Bronchial epithelial cell (primary cell): Measurements from ENCODE around the gene CC2D2A. TPM values are rescaled to one million over a fixed set of nuclear protein-coding genes. Genes with fewer than 3 reads are reported as not detected.

Source experiments
- DNase-seq: peaks from one replicate; pipeline ENCODE4 v3.0.0-alpha.2; 2010; ENCODE audit warnings: low read depth
- FAIRE-seq: peaks from 2 replicates; lab custom pipeline; 2011; peaks lifted over from hg19 to GRCh38; lab: Jason Lieb, UNC
- H3K27me3 ChIP-seq: 2 replicates; pipeline ENCODE4 v1.5.1; 2011; ENCODE audit warnings: low read length; ENCODE audit not compliant: control insufficient read depth, insufficient read depth
- H3K36me3 ChIP-seq: 2 replicates; pipeline ENCODE4 v1.5.1; 2011; ENCODE audit warnings: low read length; ENCODE audit not compliant: control insufficient read depth, insufficient read depth
- H3K4me3 ChIP-seq: 2 replicates; pipeline ENCODE4 v1.5.1; 2011; ENCODE audit warnings: mild to moderate bottlenecking, low read depth, low read length, control low read depth
- CTCF ChIP-seq: IDR thresholded peaks from 2 replicates; pipeline ENCODE4 v1.5.1; 2011; ENCODE audit warnings: mild to moderate bottlenecking, moderate library complexity, low read length, control low read depth, inconsistent platforms; ENCODE audit not compliant: insufficient read depth, severe bottlenecking
- total RNA-seq: library from RNA; depleted of rRNA; stranded (reverse); fragments of >200 nt; gene quantifications from 2 replicates; pipeline ENCODE4 v1.2.1, GENCODE V29; 2014

Gene CC2D2A
- total RNA-seq, 1 donor from 2014 or later: 5.8 TPM

GRCh38 chr4:15552557-15553362 is 83.1 kb downstream of the CC2D2A start:
- no peak for DNase-seq
- H3K36me3 ChIP-seq: peaks cover 1% of the 10 kb centered on the region
- no peak for TF ChIP-seq CTCF
- H3K4me3 ChIP-seq: no peak overlapping the region
- H3K27me3 ChIP-seq: no peaks in the 10 kb centered on the region
- FAIRE-seq: no peak

GRCh38 chr4:15556511-15557092 is 86.9 kb downstream of the CC2D2A start:
- FAIRE-seq (no peak), DNase-seq (no peak)
- Histone ChIP-seq H3K36me3 (peaks cover 1% of the 10 kb centered on the region), H3K27me3 (no peaks in the 10 kb centered on the region), H3K4me3 (no peak overlapping the region)
- TF ChIP-seq CTCF: no peak

- peaks cover 1% of the 10 kb centered on the region for H3K36me3 ChIP-seq
- FAIRE-seq (no peak), DNase-seq (peak; percentile 12)
- no peak for TF ChIP-seq CTCF
- no peak overlapping the region for H3K4me3 ChIP-seq
- H3K27me3 ChIP-seq: no peaks in the 10 kb centered on the region
Measured at GRCh38 chr4:15557786-15558550, 88.3 kb downstream of the CC2D2A start.

GRCh38 chr4:15558561-15558960 is 88.9 kb downstream of the CC2D2A start:
- FAIRE-seq (no peak), DNase-seq (no peak)
- H3K4me3 ChIP-seq: no peak overlapping the region
- peaks cover 1% of the 10 kb centered on the region for H3K36me3 ChIP-seq
- no peaks in the 10 kb centered on the region for H3K27me3 ChIP-seq
- TF ChIP-seq CTCF: no peak

GRCh38 chr4:15562114-15562513 is 92.4 kb downstream of the CC2D2A start:
- H3K27me3 ChIP-seq: no peaks in the 10 kb centered on the region
- FAIRE-seq (no peak), DNase-seq (no peak)
- H3K4me3 ChIP-seq: no peak overlapping the region
- TF ChIP-seq CTCF: no peak
- H3K36me3 ChIP-seq: peaks cover 1% of the 10 kb centered on the region
